Peyer's patch (tissue), 4 donors: ENCODE measurements around the gene CALHM3. TPM values are rescaled to one million over a fixed set of nuclear protein-coding genes. Genes with fewer than 3 reads are reported as not detected.

Experiments
- DNase-seq, 3 donors: peaks; one replicate each; pipeline ENCODE4 v3.0.0-alpha.2; 2017 to 2019
- H3K27ac ChIP-seq, 4 donors: fragments of 200-600 bp; sonication (generic); one replicate each; pipeline ENCODE4 v1.5.1; 2016 to 2019
- H3K27me3 ChIP-seq, 2 donors: fragments of 200-600 bp; sonication (generic); one replicate each; pipeline ENCODE4 v1.5.1; 2019
- H3K36me3 ChIP-seq, 3 donors: fragments of 200-600 bp; sonication (generic); one replicate each; pipeline ENCODE4 v1.5.1; 2016 to 2019
- H3K4me1 ChIP-seq, 4 donors: fragments of 200-600 bp; sonication (generic); one replicate each; pipeline ENCODE4 v1.5.1; 2016 to 2019
- H3K4me3 ChIP-seq, 4 donors: fragments of 200-600 bp; sonication (generic); 1 replicate in 3 of 4; 2 replicates in 1 of 4; pipeline ENCODE4 v1.5.1; 2016 to 2019; ENCODE audit warnings: mild to moderate bottlenecking in 1 of 4
- H3K9me3 ChIP-seq, 4 donors: fragments of 200-600 bp; sonication (generic); one replicate each; pipeline ENCODE4 v1.5.1; 2016 to 2019; ENCODE audit warnings: mild to moderate bottlenecking in 1 of 4
- POLR2A ChIP-seq, 2 donors: fragments of 450-650 bp; IDR thresholded peaks; one replicate each; pipeline ENCODE4 v1.5.1; 2017; ENCODE audit warnings: antibody characterized with exemption in 2 of 2, mild to moderate bottlenecking in 2 of 2, moderate library complexity in 2 of 2
- total RNA-seq, 4 donors: library from RNA; depleted of rRNA; stranded (reverse); fragments of >200 nt; gene quantifications; one replicate each; pipeline ENCODE4 v1.1.0, GENCODE V29; 2016
- TF ChIP-seq, protein P1 (sequence below), 6 experiments: fragments of 450-650 bp in 4 of 6; fragments of 200-600 bp in 2 of 6; sonication (generic) in 1 of 6; IDR thresholded peaks; one replicate each; pipeline ENCODE4 v1.5.1; 2017 to 2019; ENCODE audit warnings: antibody characterized with exemption in 6 of 6, mild to moderate bottlenecking in 3 of 6, moderate library complexity in 1 of 6

CALHM3 gene
- total RNA-seq, 4 donors from 2014 or later: not detected

GRCh38 chr10:103431902-103432301 lies 47.1 kb downstream of the CALHM3 start:
- TF ChIP-seq POLR2A (IDR thresholded peaks at IDR 0.05): no peak
- TF ChIP-seq, protein P1, sequence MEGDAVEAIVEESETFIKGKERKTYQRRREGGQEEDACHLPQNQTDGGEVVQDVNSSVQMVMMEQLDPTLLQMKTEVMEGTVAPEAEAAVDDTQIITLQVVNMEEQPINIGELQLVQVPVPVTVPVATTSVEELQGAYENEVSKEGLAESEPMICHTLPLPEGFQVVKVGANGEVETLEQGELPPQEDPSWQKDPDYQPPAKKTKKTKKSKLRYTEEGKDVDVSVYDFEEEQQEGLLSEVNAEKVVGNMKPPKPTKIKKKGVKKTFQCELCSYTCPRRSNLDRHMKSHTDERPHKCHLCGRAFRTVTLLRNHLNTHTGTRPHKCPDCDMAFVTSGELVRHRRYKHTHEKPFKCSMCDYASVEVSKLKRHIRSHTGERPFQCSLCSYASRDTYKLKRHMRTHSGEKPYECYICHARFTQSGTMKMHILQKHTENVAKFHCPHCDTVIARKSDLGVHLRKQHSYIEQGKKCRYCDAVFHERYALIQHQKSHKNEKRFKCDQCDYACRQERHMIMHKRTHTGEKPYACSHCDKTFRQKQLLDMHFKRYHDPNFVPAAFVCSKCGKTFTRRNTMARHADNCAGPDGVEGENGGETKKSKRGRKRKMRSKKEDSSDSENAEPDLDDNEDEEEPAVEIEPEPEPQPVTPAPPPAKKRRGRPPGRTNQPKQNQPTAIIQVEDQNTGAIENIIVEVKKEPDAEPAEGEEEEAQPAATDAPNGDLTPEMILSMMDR (IDR thresholded peaks at IDR 0.05): no peak
- Histone ChIP-seq H3K27me3 (no peaks in the 10 kb centered on the region), H3K27ac (no peak overlapping the region), H3K4me1 (no peaks in the 10 kb centered on the region), H3K4me3 (no peak overlapping the region), H3K9me3 (no peaks in the 10 kb centered on the region), H3K36me3 (peaks cover 0 to 61% (median 0%) of the 10 kb centered on the region in 3 donors)
- no peak for DNase-seq

GRCh38 chr10:103429647-103430046 lies 49.4 kb downstream of the CALHM3 start:
- TF ChIP-seq, protein P1 (IDR thresholded peaks at IDR 0.05): no peak
- no peak for TF ChIP-seq POLR2A (IDR thresholded peaks at IDR 0.05)
- Histone ChIP-seq H3K9me3 (no peaks in the 10 kb centered on the region), H3K4me3 (no peak overlapping the region), H3K27ac (no peak overlapping the region), H3K4me1 (no peaks in the 10 kb centered on the region), H3K36me3 (peaks cover 0 to 64% (median 0%) of the 10 kb centered on the region in 3 donors), H3K27me3 (no peaks in the 10 kb centered on the region)
- no peak for DNase-seq

GRCh38 chr10:103428989-103429643 lies 49.9 kb downstream of the CALHM3 start:
- DNase-seq: no peak
- TF ChIP-seq POLR2A (IDR thresholded peaks at IDR 0.05): no peak
- TF ChIP-seq, protein P1 (IDR thresholded peaks at IDR 0.05): no peak
- no peak overlapping the region for H3K27ac ChIP-seq
- no peaks in the 10 kb centered on the region for H3K9me3 ChIP-seq
- no peaks in the 10 kb centered on the region for H3K27me3 ChIP-seq
- H3K4me1 ChIP-seq: no peaks in the 10 kb centered on the region
- H3K4me3 ChIP-seq: no peak overlapping the region
- peaks cover 0 to 66% (median 0%) of the 10 kb centered on the region in 3 donors for H3K36me3 ChIP-seq

DNA sequence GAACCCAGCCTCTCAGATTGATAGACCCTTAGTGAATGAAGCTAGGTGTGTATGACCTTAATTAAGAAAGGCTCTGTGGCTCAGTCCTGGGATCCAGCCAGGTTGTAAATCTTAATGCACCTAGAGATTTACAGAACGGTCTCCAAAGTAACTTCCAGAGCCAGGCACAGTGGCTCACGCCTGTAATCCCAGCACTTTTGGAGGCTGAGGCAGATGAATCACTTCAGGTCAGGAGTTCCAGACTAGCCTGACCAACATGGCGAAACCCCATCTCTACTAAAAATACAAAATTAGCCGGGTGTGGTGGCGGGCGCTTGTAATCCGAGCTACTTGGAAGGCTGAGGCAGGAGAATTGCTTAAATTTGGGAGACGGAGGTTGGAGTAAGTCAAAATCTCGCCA lies 51.2 kb downstream of the CALHM3 start:
- DNase-seq: no peak
- H3K4me3 ChIP-seq: no peak overlapping the region
- no peak overlapping the region for H3K27ac ChIP-seq
- peaks cover 0 to 72% (median 0%) of the 10 kb centered on the region in 3 donors for H3K36me3 ChIP-seq
- no peaks in the 10 kb centered on the region for H3K9me3 ChIP-seq
- H3K27me3 ChIP-seq: no peaks in the 10 kb centered on the region
- TF ChIP-seq, protein P1 (IDR thresholded peaks at IDR 0.05): no peak
- TF ChIP-seq POLR2A (IDR thresholded peaks at IDR 0.05): no peak
- no peaks in the 10 kb centered on the region for H3K4me1 ChIP-seq

- TF ChIP-seq, protein P1 (IDR thresholded peaks at IDR 0.05): no peak
- TF ChIP-seq POLR2A (IDR thresholded peaks at IDR 0.05): no peak
- H3K36me3 ChIP-seq: peaks cover 0 to 86% (median 0%) of the 10 kb centered on the region in 3 donors
- no peak overlapping the region for H3K27ac ChIP-seq
- H3K27me3 ChIP-seq: no peaks in the 10 kb centered on the region
- no peaks in the 10 kb centered on the region for H3K4me1 ChIP-seq
- H3K9me3 ChIP-seq: no peaks in the 10 kb centered on the region
- DNase-seq: no peak
- H3K4me3 ChIP-seq: no peak overlapping the region
These were observed 55.3 kb downstream of the CALHM3 start for GRCh38 chr10:103423748-103424147.

Other genes with a start within 250 kb of the CALHM3 start
- under 1 TPM in 2 of 4 donors, not detected in 2; 0.40 to 0.88 TPM for gene RPEL1, start 233.4 kb downstream of the CALHM3 start, total RNA-seq
- 1 to 10 TPM in 1 of 4 donors, under 1 TPM in 1, not detected in 2; 0.35 to 1.1 TPM for gene INA, start 202.1 kb downstream of the CALHM3 start, total RNA-seq
- gene PCGF6, start 128.1 kb downstream of the CALHM3 start, total RNA-seq: 10 to 100 TPM in 2 of 4 donors, 1 to 10 TPM in 2; 6.6 to 25.6 (median 10.1) TPM
- gene TAF5, start 111.3 kb downstream of the CALHM3 start, total RNA-seq: 1 to 10 TPM; 3.6 to 7.0 (median 5.3) TPM
- gene ATP5MK, start 82.8 kb downstream of the CALHM3 start, total RNA-seq: 100 to 1,000 TPM in 3 of 4 donors, 10 to 100 TPM in 1; 78.6 to 235 (median 167) TPM
- gene PDCD11, start 82.6 kb downstream of the CALHM3 start, total RNA-seq: 10 to 100 TPM; 11.6 to 42.1 (median 19.0) TPM
- gene CALHM2, start 26.9 kb downstream of the CALHM3 start, total RNA-seq: 10 to 100 TPM in 3 of 4 donors, 1 to 10 TPM in 1; 8.6 to 33.8 (median 23.1) TPM
- gene CALHM1, start 20.3 kb downstream of the CALHM3 start, total RNA-seq: under 1 TPM in 1 of 4 donors, not detected in 3; 0.85 TPM
- gene NEURL1, start 14.5 kb upstream of the CALHM3 start, total RNA-seq: 10 to 100 TPM; 40.4 to 51.8 (median 45.8) TPM